ENCODE results near the gene NCOR2.

DNA sequence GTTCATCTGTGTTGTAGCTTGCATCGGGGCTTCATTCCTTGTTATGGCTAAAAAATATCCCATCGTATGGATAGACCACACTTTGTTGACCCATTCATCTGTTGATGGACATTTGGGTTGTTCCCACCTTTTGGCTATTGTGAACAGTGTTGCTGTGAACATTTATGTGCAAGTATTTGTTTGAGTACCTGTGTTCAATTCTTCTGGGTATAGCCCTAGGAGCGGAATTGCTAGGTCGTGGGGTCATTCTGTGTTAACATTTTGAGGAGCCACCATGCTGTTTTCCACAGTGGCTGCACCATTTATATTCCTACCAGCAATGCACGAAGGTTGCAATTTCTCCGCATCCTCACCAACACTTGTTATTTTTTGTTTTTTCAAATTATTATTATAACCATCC lies 23.0 kb upstream of the NCOR2 start:
- TF ChIP-seq, protein P1, sequence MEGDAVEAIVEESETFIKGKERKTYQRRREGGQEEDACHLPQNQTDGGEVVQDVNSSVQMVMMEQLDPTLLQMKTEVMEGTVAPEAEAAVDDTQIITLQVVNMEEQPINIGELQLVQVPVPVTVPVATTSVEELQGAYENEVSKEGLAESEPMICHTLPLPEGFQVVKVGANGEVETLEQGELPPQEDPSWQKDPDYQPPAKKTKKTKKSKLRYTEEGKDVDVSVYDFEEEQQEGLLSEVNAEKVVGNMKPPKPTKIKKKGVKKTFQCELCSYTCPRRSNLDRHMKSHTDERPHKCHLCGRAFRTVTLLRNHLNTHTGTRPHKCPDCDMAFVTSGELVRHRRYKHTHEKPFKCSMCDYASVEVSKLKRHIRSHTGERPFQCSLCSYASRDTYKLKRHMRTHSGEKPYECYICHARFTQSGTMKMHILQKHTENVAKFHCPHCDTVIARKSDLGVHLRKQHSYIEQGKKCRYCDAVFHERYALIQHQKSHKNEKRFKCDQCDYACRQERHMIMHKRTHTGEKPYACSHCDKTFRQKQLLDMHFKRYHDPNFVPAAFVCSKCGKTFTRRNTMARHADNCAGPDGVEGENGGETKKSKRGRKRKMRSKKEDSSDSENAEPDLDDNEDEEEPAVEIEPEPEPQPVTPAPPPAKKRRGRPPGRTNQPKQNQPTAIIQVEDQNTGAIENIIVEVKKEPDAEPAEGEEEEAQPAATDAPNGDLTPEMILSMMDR (conservative IDR thresholded peaks at IDR 0.05 in 1 of 2, IDR thresholded peaks at IDR 0.05 in 1 of 2; ENCODE audit: extremely low read depth in 1 of 2, insufficient read depth in 1 of 2, low read depth in 1 of 2, low read length in 2 of 2): no peak
- no peak for TF ChIP-seq EZH2 (IDR thresholded peaks at IDR 0.05; ENCODE audit: borderline replicate concordance, low read length)

Measured in mammary epithelial cell (primary cell).